ENCODE results near the gene PGAP6. TPM values are rescaled to one million over a fixed set of nuclear protein-coding genes. Genes with fewer than 3 reads are reported as not detected.

The PGAP6 gene
- total and polyA plus RNA-seq, 2 donors (not counting 1 experiment from before 2014, with no cell fraction given), result 46.2 to 82.7 TPM

GRCh38 chr16:397135-397661, 15.4 kb upstream of the PGAP6 start, which contains the start of gene NME4:
Gene NME4 (plus strand): TSS chr16:397199. CDS start chr16:397223, 24 bp downstream.
- peak within 1 kb of the TSS; percentile 67 for H3K9ac ChIP-seq (ENCODE audit: insufficient read depth, low read length)
- H3K9me3 ChIP-seq (ENCODE audit: control insufficient read depth, insufficient read depth, low read depth, low read length), result no peaks in the 10 kb centered on the region
- peak within 1 kb of the TSS; percentile 88 for H3K4me2 ChIP-seq (ENCODE audit: extremely low read depth, insufficient read depth, low read length)
- no peaks in the 10 kb centered on the region for H3K27me3 ChIP-seq (ENCODE audit: control insufficient read depth, insufficient read depth, low read length)
- DNase-seq (ENCODE audit: low read depth in 2 of 2), result no peak
- peaks cover 1% of the 10 kb centered on the region for H3K79me2 ChIP-seq (ENCODE audit: control insufficient read depth, insufficient read depth, low read length)
- peaks cover 8% of the 10 kb centered on the region for H3K36me3 ChIP-seq (ENCODE audit: control insufficient read depth, insufficient read depth, low read length)
- no peaks in the 10 kb centered on the region for H4K20me1 ChIP-seq (ENCODE audit: control insufficient read depth, extremely low read depth, insufficient read depth, low read length)
- peak within 1 kb of the TSS; percentile 8 for H3K27ac ChIP-seq (ENCODE audit: insufficient read depth, low read length)
- peak within 1 kb of the TSS; percentile 81 for H2AFZ ChIP-seq (ENCODE audit: low read length)
- TF ChIP-seq EZH2 (IDR thresholded peaks at IDR 0.05; ENCODE audit: low read length, missing control alignments) (no peak), CTCF (conservative IDR thresholded peaks at IDR 0.05 in 1 of 2, IDR thresholded peaks at IDR 0.05 in 1 of 2; ENCODE audit: low read depth in 1 of 2, low read length in 2 of 2) (no peak)
- H3K4me1 ChIP-seq (ENCODE audit: control insufficient read depth, extremely low read depth, insufficient read depth, low read length), result peaks cover 2% of the 10 kb centered on the region
- peak within 1 kb of the TSS; percentile 38 to 65 (median 56) for H3K4me3 ChIP-seq (replicated peaks in 1 of 4; ENCODE audit: control extremely low read depth in 1 of 4, insufficient read depth in 1 of 4, low read depth in 3 of 4, low read length in 4 of 4)

GRCh38 chr16:396605-397004, 14.8 kb upstream of the PGAP6 start:
- Histone ChIP-seq H3K9me3 (ENCODE audit: control insufficient read depth, insufficient read depth, low read depth, low read length) (no peaks in the 10 kb centered on the region), H3K27ac (ENCODE audit: insufficient read depth, low read length) (peak overlapping the region; percentile 8), H3K4me3 (replicated peaks in 1 of 4; ENCODE audit: control extremely low read depth in 1 of 4, insufficient read depth in 1 of 4, low read depth in 3 of 4, low read length in 4 of 4) (peak overlapping the region; percentile 32 to 65 (median 46)), H3K27me3 (ENCODE audit: control insufficient read depth, insufficient read depth, low read length) (no peaks in the 10 kb centered on the region), H3K79me2 (ENCODE audit: control insufficient read depth, insufficient read depth, low read length) (peaks cover 1% of the 10 kb centered on the region), H3K9ac (ENCODE audit: insufficient read depth, low read length) (no peak overlapping the region), H4K20me1 (ENCODE audit: control insufficient read depth, extremely low read depth, insufficient read depth, low read length) (no peaks in the 10 kb centered on the region), H3K36me3 (ENCODE audit: control insufficient read depth, insufficient read depth, low read length) (peaks cover 8% of the 10 kb centered on the region), H2AFZ (ENCODE audit: low read length) (peak overlapping the region; percentile 81), H3K4me2 (ENCODE audit: extremely low read depth, insufficient read depth, low read length) (peak overlapping the region; percentile 88), H3K4me1 (ENCODE audit: control insufficient read depth, extremely low read depth, insufficient read depth, low read length) (peaks cover 2% of the 10 kb centered on the region)
- DNase-seq (ENCODE audit: low read depth in 2 of 2), result peak; percentile 42 to 55
- TF ChIP-seq CTCF (conservative IDR thresholded peaks at IDR 0.05 in 1 of 2, IDR thresholded peaks at IDR 0.05 in 1 of 2; ENCODE audit: low read depth in 1 of 2, low read length in 2 of 2) (no peak), EZH2 (IDR thresholded peaks at IDR 0.05; ENCODE audit: low read length, missing control alignments) (no peak)

GRCh38 chr16:396199-396598, 14.4 kb upstream of the PGAP6 start:
- peak overlapping the region; percentile 88 for H3K4me2 ChIP-seq (ENCODE audit: extremely low read depth, insufficient read depth, low read length)
- no peak for DNase-seq (ENCODE audit: low read depth in 2 of 2)
- peak overlapping the region in 2 of 4 experiments; percentile 53 to 65 for H3K4me3 ChIP-seq (replicated peaks in 1 of 4; ENCODE audit: control extremely low read depth in 1 of 4, insufficient read depth in 1 of 4, low read depth in 3 of 4, low read length in 4 of 4)
- peak overlapping the region; percentile 8 for H3K27ac ChIP-seq (ENCODE audit: insufficient read depth, low read length)
- H3K36me3 ChIP-seq (ENCODE audit: control insufficient read depth, insufficient read depth, low read length), result peaks cover 8% of the 10 kb centered on the region
- H3K9me3 ChIP-seq (ENCODE audit: control insufficient read depth, insufficient read depth, low read depth, low read length), result no peaks in the 10 kb centered on the region
- peaks cover 2% of the 10 kb centered on the region for H3K4me1 ChIP-seq (ENCODE audit: control insufficient read depth, extremely low read depth, insufficient read depth, low read length)
- no peak overlapping the region for H2AFZ ChIP-seq (ENCODE audit: low read length)
- no peaks in the 10 kb centered on the region for H4K20me1 ChIP-seq (ENCODE audit: control insufficient read depth, extremely low read depth, insufficient read depth, low read length)
- H3K79me2 ChIP-seq (ENCODE audit: control insufficient read depth, insufficient read depth, low read length), result peaks cover 1% of the 10 kb centered on the region
- H3K9ac ChIP-seq (ENCODE audit: insufficient read depth, low read length), result no peak overlapping the region
- H3K27me3 ChIP-seq (ENCODE audit: control insufficient read depth, insufficient read depth, low read length), result no peaks in the 10 kb centered on the region
- no peak for TF ChIP-seq CTCF (conservative IDR thresholded peaks at IDR 0.05 in 1 of 2, IDR thresholded peaks at IDR 0.05 in 1 of 2; ENCODE audit: low read depth in 1 of 2, low read length in 2 of 2)
- TF ChIP-seq EZH2 (IDR thresholded peaks at IDR 0.05; ENCODE audit: low read length, missing control alignments), result no peak

Data from fibroblast of lung (primary cell).